Measurements from ENCODE around the gene BCAS3.

The BCAS3 gene

GRCh38 chr17:61159221-61159814 lies 481.7 kb downstream of the BCAS3 start (continued):
- TF ChIP-seq POU6F1 (CRISPR knock-in tag; IDR thresholded peaks at IDR 0.05; ENCODE audit: borderline replicate concordance, low read depth) (0 out of 2 replicates have a peak, but pooled peaks have one; percentile 66), ZNF8 (CRISPR knock-in tag; IDR thresholded peaks at IDR 0.05) (no peak)

GRCh38 chr17:61160204-61160603 lies 482.6 kb downstream of the BCAS3 start:
- ATAC-seq = no peak
- no peak for TF ChIP-seq ISL1 (CRISPR knock-in tag; IDR thresholded peaks at IDR 0.05)
- TF ChIP-seq POU6F1 (CRISPR knock-in tag; IDR thresholded peaks at IDR 0.05; ENCODE audit: borderline replicate concordance, low read depth) = no peak
- TF ChIP-seq ZNF565 (CRISPR knock-in tag; conservative IDR thresholded peaks at IDR 0.05; ENCODE audit: low read depth) = no peak
- no peak for TF ChIP-seq CSDC2 (CRISPR knock-in tag; IDR thresholded peaks at IDR 0.05)
- TF ChIP-seq CSRNP3 (CRISPR knock-in tag; IDR thresholded peaks at IDR 0.05) = no peak
- TF ChIP-seq, protein P1, sequence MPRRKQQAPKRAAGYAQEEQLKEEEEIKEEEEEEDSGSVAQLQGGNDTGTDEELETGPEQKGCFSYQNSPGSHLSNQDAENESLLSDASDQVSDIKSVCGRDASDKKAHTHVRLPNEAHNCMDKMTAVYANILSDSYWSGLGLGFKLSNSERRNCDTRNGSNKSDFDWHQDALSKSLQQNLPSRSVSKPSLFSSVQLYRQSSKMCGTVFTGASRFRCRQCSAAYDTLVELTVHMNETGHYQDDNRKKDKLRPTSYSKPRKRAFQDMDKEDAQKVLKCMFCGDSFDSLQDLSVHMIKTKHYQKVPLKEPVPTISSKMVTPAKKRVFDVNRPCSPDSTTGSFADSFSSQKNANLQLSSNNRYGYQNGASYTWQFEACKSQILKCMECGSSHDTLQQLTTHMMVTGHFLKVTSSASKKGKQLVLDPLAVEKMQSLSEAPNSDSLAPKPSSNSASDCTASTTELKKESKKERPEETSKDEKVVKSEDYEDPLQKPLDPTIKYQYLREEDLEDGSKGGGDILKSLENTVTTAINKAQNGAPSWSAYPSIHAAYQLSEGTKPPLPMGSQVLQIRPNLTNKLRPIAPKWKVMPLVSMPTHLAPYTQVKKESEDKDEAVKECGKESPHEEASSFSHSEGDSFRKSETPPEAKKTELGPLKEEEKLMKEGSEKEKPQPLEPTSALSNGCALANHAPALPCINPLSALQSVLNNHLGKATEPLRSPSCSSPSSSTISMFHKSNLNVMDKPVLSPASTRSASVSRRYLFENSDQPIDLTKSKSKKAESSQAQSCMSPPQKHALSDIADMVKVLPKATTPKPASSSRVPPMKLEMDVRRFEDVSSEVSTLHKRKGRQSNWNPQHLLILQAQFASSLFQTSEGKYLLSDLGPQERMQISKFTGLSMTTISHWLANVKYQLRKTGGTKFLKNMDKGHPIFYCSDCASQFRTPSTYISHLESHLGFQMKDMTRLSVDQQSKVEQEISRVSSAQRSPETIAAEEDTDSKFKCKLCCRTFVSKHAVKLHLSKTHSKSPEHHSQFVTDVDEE (CRISPR knock-in tag; IDR thresholded peaks at IDR 0.05) = no peak
- TF ChIP-seq, protein P2, sequence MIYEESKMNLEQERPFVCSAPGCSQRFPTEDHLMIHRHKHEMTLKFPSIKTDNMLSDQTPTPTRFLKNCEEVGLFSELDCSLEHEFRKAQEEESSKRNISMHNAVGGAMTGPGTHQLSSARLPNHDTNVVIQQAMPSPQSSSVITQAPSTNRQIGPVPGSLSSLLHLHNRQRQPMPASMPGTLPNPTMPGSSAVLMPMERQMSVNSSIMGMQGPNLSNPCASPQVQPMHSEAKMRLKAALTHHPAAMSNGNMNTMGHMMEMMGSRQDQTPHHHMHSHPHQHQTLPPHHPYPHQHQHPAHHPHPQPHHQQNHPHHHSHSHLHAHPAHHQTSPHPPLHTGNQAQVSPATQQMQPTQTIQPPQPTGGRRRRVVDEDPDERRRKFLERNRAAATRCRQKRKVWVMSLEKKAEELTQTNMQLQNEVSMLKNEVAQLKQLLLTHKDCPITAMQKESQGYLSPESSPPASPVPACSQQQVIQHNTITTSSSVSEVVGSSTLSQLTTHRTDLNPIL (CRISPR knock-in tag; IDR thresholded peaks at IDR 0.05; ENCODE audit: low read depth) = no peak
- no peak for TF ChIP-seq SNAI2 (CRISPR knock-in tag; IDR thresholded peaks at IDR 0.05)
- no peak for TF ChIP-seq ESRRG (CRISPR knock-in tag; IDR thresholded peaks at IDR 0.05)
- TF ChIP-seq ZNF70 (CRISPR knock-in tag; IDR thresholded peaks at IDR 0.05) = no peak
- TF ChIP-seq RARB (CRISPR knock-in tag; IDR thresholded peaks at IDR 0.05) = no peak
- TF ChIP-seq ZC3H10 (CRISPR knock-in tag; IDR thresholded peaks at IDR 0.05) = no peak
- no peak for TF ChIP-seq OSR1 (CRISPR knock-in tag; IDR thresholded peaks at IDR 0.05)
- no peak for TF ChIP-seq PPARA (CRISPR knock-in tag; IDR thresholded peaks at IDR 0.05; ENCODE audit: borderline replicate concordance)
- TF ChIP-seq TCF4 (CRISPR knock-in tag; IDR thresholded peaks at IDR 0.05; ENCODE audit: borderline replicate concordance) = no peak
- TF ChIP-seq TOX (CRISPR knock-in tag; IDR thresholded peaks at IDR 0.05; ENCODE audit: borderline replicate concordance) = no peak
- no peak for TF ChIP-seq GLIS3 (CRISPR knock-in tag; IDR thresholded peaks at IDR 0.05)

DNA sequence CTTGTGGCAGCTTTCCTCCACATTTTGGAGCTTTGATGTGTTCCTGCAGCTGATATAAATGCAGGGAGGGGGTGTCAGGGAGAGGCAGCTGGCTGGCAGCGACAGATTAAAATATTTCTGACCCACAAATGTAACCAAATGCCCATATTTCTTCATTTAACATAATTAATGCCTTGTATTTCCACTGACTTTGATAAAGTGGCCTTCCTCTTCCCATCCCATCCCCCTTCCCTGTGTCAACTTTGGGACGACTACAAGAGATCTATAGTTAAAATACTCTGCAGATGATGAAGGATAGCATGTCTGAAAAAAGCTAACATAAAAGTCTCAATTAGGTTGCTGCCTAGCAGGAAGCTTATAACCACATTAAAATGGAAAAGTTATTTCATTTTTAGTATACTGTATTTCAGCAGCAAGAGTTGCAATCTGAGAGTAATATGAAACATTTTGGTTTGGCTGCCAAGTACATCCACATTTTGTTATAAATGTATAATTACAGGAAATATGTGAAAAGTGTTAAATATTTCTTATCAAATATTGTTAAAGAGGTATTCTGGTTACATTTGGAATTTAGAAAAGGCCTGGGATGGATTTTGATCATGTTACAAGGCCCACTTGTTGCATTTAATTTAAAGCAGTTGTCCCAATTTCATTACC lies 483.3 kb downstream of the BCAS3 start:
- ATAC-seq = peak; percentile 12
- TF ChIP-seq SNAI2 (CRISPR knock-in tag; IDR thresholded peaks at IDR 0.05) (peak; percentile 58; the same call in 1 of the 2 replicates), RARB (CRISPR knock-in tag; IDR thresholded peaks at IDR 0.05) (peak; percentile 58; the same call in 1 of the 2 replicates), OSR1 (CRISPR knock-in tag; IDR thresholded peaks at IDR 0.05) (no peak), ARNTL (CRISPR knock-in tag; IDR thresholded peaks at IDR 0.05; ENCODE audit: borderline replicate concordance, low read depth) (no peak), GLIS3 (CRISPR knock-in tag; IDR thresholded peaks at IDR 0.05) (peak; percentile 49; the same call in 1 of the 2 replicates), CSRNP3 (CRISPR knock-in tag; IDR thresholded peaks at IDR 0.05) (0 out of 2 replicates have a peak, but pooled peaks have one; percentile 34)
- TF ChIP-seq, protein P1 (CRISPR knock-in tag; IDR thresholded peaks at IDR 0.05) = peak; percentile 38; the same call in 1 of the 2 replicates
- TF ChIP-seq, protein P3, sequence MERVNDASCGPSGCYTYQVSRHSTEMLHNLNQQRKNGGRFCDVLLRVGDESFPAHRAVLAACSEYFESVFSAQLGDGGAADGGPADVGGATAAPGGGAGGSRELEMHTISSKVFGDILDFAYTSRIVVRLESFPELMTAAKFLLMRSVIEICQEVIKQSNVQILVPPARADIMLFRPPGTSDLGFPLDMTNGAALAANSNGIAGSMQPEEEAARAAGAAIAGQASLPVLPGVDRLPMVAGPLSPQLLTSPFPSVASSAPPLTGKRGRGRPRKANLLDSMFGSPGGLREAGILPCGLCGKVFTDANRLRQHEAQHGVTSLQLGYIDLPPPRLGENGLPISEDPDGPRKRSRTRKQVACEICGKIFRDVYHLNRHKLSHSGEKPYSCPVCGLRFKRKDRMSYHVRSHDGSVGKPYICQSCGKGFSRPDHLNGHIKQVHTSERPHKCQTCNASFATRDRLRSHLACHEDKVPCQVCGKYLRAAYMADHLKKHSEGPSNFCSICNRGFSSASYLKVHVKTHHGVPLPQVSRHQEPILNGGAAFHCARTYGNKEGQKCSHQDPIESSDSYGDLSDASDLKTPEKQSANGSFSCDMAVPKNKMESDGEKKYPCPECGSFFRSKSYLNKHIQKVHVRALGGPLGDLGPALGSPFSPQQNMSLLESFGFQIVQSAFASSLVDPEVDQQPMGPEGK (CRISPR knock-in tag; IDR thresholded peaks at IDR 0.05; ENCODE audit: borderline replicate concordance) = peak; percentile 96
